Astrocyte (in vitro differentiated cells and primary cell): ENCODE measurements around the gene TNIK.

ENCODE experiments used
- EZH2 ChIP-seq: IDR thresholded peaks from 2 replicates; pipeline ENCODE4 v1.6.1; 2012; ENCODE audit warnings: mild to moderate bottlenecking, low read length, inconsistent platforms; ENCODE audit not compliant: insufficient read depth
- TF ChIP-seq, protein P1 (sequence below): IDR thresholded peaks from 2 replicates; pipeline ENCODE4 v1.5.1; 2011; ENCODE audit warnings: low read depth, mild to moderate bottlenecking, inconsistent platforms, low read length, moderate library complexity; ENCODE audit not compliant: insufficient read depth

DNA sequence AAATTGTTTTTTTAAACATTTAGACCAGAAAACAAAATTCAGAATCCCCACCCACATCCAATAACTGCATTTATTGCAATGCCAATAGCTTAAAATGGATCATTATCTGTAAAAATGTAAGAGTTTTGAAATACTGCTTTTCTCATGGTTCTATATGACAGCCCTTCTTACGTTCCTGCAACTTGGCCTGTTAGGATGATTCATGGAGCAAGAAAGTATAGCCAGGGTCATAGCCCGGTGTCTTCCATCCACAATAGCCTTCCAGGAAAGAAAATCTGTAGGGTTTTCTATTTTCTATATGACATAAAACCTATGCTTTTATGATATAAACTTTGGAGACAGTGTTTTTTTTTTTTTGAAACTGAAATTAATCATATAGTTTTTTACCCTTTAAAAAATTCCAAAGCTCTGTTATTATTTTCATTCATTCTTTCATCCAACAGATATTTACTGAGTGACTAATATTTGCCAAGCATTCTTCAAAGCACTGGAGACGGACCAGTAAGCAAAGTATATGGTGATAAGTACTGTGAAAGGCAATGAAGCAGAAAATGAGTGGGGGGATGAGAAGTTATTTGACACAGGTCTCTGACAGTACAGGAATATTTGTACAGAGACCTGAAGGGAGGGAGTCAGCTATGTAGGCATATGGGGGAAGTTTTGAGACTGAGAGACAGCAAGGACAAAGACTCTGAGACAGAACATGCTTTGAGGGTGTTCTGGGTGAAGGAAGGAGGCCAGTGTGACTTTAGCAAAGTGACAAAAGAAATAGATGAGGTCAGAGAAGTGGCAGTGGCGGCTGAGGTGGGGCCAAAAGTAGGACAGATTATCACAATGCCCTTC lies 404.6 kb downstream of the TNIK start:
- TF ChIP-seq EZH2: no peak
- TF ChIP-seq, protein P1, sequence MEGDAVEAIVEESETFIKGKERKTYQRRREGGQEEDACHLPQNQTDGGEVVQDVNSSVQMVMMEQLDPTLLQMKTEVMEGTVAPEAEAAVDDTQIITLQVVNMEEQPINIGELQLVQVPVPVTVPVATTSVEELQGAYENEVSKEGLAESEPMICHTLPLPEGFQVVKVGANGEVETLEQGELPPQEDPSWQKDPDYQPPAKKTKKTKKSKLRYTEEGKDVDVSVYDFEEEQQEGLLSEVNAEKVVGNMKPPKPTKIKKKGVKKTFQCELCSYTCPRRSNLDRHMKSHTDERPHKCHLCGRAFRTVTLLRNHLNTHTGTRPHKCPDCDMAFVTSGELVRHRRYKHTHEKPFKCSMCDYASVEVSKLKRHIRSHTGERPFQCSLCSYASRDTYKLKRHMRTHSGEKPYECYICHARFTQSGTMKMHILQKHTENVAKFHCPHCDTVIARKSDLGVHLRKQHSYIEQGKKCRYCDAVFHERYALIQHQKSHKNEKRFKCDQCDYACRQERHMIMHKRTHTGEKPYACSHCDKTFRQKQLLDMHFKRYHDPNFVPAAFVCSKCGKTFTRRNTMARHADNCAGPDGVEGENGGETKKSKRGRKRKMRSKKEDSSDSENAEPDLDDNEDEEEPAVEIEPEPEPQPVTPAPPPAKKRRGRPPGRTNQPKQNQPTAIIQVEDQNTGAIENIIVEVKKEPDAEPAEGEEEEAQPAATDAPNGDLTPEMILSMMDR: no peak
